Astrocyte (in vitro differentiated cells and primary cell): Measurements from ENCODE around the gene MORC2. TPM values are rescaled to one million over a fixed set of nuclear protein-coding genes. Genes with fewer than 3 reads are reported as not detected.

Experiments used
- DNase-seq: peaks from one replicate; pipeline ENCODE4 v3.0.0-alpha.2; 2010; ENCODE audit warnings: low read depth
- FAIRE-seq: peaks from 2 replicates; lab custom pipeline; 2011; peaks lifted over from hg19 to GRCh38; lab: Jason Lieb, UNC
- H2AFZ ChIP-seq: 2 replicates; pipeline ENCODE4 v1.6.0; 2012; ENCODE audit warnings: low read depth, low read length, inconsistent platforms
- H3K27ac ChIP-seq: 2 replicates; pipeline ENCODE4 v1.5.1; 2011; ENCODE audit warnings: low read depth, low read length, inconsistent platforms
- H3K27me3 ChIP-seq: 2 replicates; pipeline ENCODE4 v1.6.0; 2011; ENCODE audit warnings: low read length, inconsistent platforms; ENCODE audit not compliant: insufficient read depth
- H3K36me3 ChIP-seq: 2 replicates; pipeline ENCODE4 v1.5.1; 2011; ENCODE audit warnings: low read length, inconsistent platforms; ENCODE audit not compliant: insufficient read depth
- H3K4me1 ChIP-seq: 2 replicates; pipeline ENCODE4 v1.5.1; 2011; ENCODE audit warnings: low read length, inconsistent platforms; ENCODE audit not compliant: insufficient read depth
- H3K4me2 ChIP-seq: 2 replicates; pipeline ENCODE4 v1.6.0; 2012; ENCODE audit warnings: low read length, inconsistent platforms
- H3K4me3 ChIP-seq: 2 replicates; pipeline ENCODE4 v1.5.1; 2011; ENCODE audit warnings: low read depth, mild to moderate bottlenecking, low read length, inconsistent platforms; ENCODE audit not compliant: insufficient read depth
- H3K79me2 ChIP-seq: 2 replicates; pipeline ENCODE4 v1.6.0; 2012; ENCODE audit warnings: mild to moderate bottlenecking, low read length, inconsistent platforms; ENCODE audit not compliant: insufficient read depth
- H3K9ac ChIP-seq: 2 replicates; pipeline ENCODE4 v1.6.0; 2012; ENCODE audit warnings: mild to moderate bottlenecking, low read length, inconsistent platforms
- H3K9me3 ChIP-seq: 2 replicates; pipeline ENCODE4 v1.5.1; 2012; ENCODE audit warnings: low read depth, mild to moderate bottlenecking, low read length, inconsistent platforms; ENCODE audit not compliant: insufficient read depth
- H4K20me1 ChIP-seq: 2 replicates; pipeline ENCODE4 v1.6.0; 2012; ENCODE audit warnings: low read length, inconsistent platforms; ENCODE audit not compliant: insufficient read depth
- H3K27ac Mint-ChIP-seq: one replicate; pipeline ENCODE4 v1.8.0; 2021; ENCODE audit warnings: mild to moderate bottlenecking, mixed read lengths; ENCODE audit not compliant: unreplicated experiment
- H3K27me3 Mint-ChIP-seq: one replicate; pipeline ENCODE4 v1.8.0; 2021; ENCODE audit warnings: low read depth, mixed read lengths; ENCODE audit not compliant: unreplicated experiment
- H3K36me3 Mint-ChIP-seq: one replicate; pipeline ENCODE4 v1.8.0; 2021; ENCODE audit warnings: low read depth, mixed read lengths; ENCODE audit not compliant: unreplicated experiment
- H3K4me1 Mint-ChIP-seq: one replicate; pipeline ENCODE4 v1.8.0; 2021; ENCODE audit warnings: low read depth, mixed read lengths; ENCODE audit not compliant: unreplicated experiment
- H3K4me3 Mint-ChIP-seq: one replicate; pipeline ENCODE4 v1.8.0; 2021; ENCODE audit warnings: mild to moderate bottlenecking, moderate library complexity, mixed read lengths; ENCODE audit not compliant: unreplicated experiment
- H3K9me3 Mint-ChIP-seq: one replicate; pipeline ENCODE4 v1.8.0; 2021; ENCODE audit warnings: mild to moderate bottlenecking, mixed read lengths; ENCODE audit not compliant: unreplicated experiment
- EZH2 ChIP-seq: IDR thresholded peaks from 2 replicates; pipeline ENCODE4 v1.6.1; 2012; ENCODE audit warnings: mild to moderate bottlenecking, low read length, inconsistent platforms; ENCODE audit not compliant: insufficient read depth
- total RNA-seq: library from RNA; stranded (reverse); gene quantifications from 2 replicates; pipeline ENCODE4 v1.2.1, GENCODE V29; 2021
- TF ChIP-seq, protein P1 (sequence below): IDR thresholded peaks from 2 replicates; pipeline ENCODE4 v1.5.1; 2011; ENCODE audit warnings: low read depth, mild to moderate bottlenecking, inconsistent platforms, low read length, moderate library complexity; ENCODE audit not compliant: insufficient read depth

The MORC2 gene
- total RNA-seq, 1 donor from 2014 or later: 45.9 TPM

GRCh38 chr22:30906411-30906810, 62.2 kb downstream of the MORC2 start:
- H3K9me3 ChIP-seq: no peaks in the 10 kb centered on the region
- H3K4me3 ChIP-seq: no peak overlapping the region
- H3K27ac ChIP-seq: no peak overlapping the region
- Mint-ChIP-seq H3K4me1 (no peaks in the 10 kb centered on the region), H3K27me3 (no peaks in the 10 kb centered on the region), H3K4me3 (no peak overlapping the region), H3K27ac (no peak overlapping the region), H3K36me3 (peaks cover 27% of the 10 kb centered on the region), H3K9me3 (peaks cover 3% of the 10 kb centered on the region)
- DNase-seq (no peak), FAIRE-seq (no peak)
- H3K9ac ChIP-seq: no peak overlapping the region
- H3K27me3 ChIP-seq: no peaks in the 10 kb centered on the region
- no peaks in the 10 kb centered on the region for H3K79me2 ChIP-seq
- H2AFZ ChIP-seq: no peak overlapping the region
- no peak for TF ChIP-seq EZH2
- TF ChIP-seq, protein P1, sequence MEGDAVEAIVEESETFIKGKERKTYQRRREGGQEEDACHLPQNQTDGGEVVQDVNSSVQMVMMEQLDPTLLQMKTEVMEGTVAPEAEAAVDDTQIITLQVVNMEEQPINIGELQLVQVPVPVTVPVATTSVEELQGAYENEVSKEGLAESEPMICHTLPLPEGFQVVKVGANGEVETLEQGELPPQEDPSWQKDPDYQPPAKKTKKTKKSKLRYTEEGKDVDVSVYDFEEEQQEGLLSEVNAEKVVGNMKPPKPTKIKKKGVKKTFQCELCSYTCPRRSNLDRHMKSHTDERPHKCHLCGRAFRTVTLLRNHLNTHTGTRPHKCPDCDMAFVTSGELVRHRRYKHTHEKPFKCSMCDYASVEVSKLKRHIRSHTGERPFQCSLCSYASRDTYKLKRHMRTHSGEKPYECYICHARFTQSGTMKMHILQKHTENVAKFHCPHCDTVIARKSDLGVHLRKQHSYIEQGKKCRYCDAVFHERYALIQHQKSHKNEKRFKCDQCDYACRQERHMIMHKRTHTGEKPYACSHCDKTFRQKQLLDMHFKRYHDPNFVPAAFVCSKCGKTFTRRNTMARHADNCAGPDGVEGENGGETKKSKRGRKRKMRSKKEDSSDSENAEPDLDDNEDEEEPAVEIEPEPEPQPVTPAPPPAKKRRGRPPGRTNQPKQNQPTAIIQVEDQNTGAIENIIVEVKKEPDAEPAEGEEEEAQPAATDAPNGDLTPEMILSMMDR: no peak
- H3K4me1 ChIP-seq: no peaks in the 10 kb centered on the region
- no peak overlapping the region for H3K4me2 ChIP-seq
- no peaks in the 10 kb centered on the region for H4K20me1 ChIP-seq
- no peaks in the 10 kb centered on the region for H3K36me3 ChIP-seq

DNA sequence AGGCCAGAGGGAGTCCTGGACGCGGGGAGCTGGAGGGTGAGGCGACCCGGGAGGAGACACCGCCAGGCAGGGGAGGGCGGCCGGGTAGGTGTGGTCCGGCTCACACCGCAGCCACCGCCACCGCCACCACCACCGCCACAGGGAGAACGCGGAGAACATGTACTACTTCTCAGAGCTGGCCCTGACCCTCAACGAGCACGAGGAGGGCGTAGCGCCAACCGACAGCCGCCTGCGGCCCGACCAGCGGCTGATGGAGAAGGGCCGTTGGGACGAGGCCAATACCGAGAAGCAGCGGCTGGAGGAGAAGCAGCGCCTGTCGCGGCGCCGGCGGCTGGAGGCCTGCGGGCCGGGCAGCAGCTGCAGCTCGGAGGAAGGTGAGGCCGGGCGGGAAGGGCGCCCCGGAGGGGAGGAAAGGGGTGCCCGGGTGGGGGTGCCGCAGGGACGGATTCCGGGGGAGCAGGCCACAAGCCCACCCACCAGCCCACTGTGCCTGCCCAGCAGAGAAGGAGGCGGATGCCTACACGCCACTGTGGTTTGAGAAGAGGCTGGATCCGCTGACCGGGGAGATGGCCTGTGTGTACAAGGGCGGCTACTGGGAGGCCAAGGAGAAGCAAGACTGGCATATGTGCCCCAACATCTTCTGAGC, 62.8 kb downstream of the MORC2 start:
- H3K4me2 ChIP-seq: no peak overlapping the region
- no peak for FAIRE-seq
- TF ChIP-seq, protein P1: no peak
- TF ChIP-seq EZH2: no peak
- H3K4me1 Mint-ChIP-seq: no peaks in the 10 kb centered on the region
- peaks cover 3% of the 10 kb centered on the region for H3K9me3 Mint-ChIP-seq
- peaks cover 27% of the 10 kb centered on the region for H3K36me3 Mint-ChIP-seq
- H3K79me2 ChIP-seq: no peaks in the 10 kb centered on the region
- no peaks in the 10 kb centered on the region for H3K27me3 Mint-ChIP-seq
- no peaks in the 10 kb centered on the region for H4K20me1 ChIP-seq
- H3K4me3 ChIP-seq: no peak overlapping the region
- H3K4me1 ChIP-seq: no peaks in the 10 kb centered on the region
- no peak for DNase-seq
- no peak overlapping the region for H2AFZ ChIP-seq
- H3K27ac Mint-ChIP-seq: no peak overlapping the region
- H3K9me3 ChIP-seq: no peaks in the 10 kb centered on the region
- no peaks in the 10 kb centered on the region for H3K27me3 ChIP-seq
- H3K9ac ChIP-seq: no peak overlapping the region
- no peaks in the 10 kb centered on the region for H3K36me3 ChIP-seq
- no peak overlapping the region for H3K27ac ChIP-seq
- H3K4me3 Mint-ChIP-seq: no peak overlapping the region

GRCh38 chr22:30903876-30904460, 64.6 kb downstream of the MORC2 start:
- Histone ChIP-seq H3K4me1 (no peaks in the 10 kb centered on the region), H2AFZ (no peak overlapping the region), H3K27ac (no peak overlapping the region), H3K27me3 (no peaks in the 10 kb centered on the region), H3K9me3 (no peaks in the 10 kb centered on the region), H3K79me2 (no peaks in the 10 kb centered on the region), H4K20me1 (no peaks in the 10 kb centered on the region), H3K4me2 (no peak overlapping the region), H3K4me3 (no peak overlapping the region), H3K36me3 (no peaks in the 10 kb centered on the region), H3K9ac (no peak overlapping the region)
- H3K4me3 Mint-ChIP-seq: no peak overlapping the region
- H3K27me3 Mint-ChIP-seq: no peaks in the 10 kb centered on the region
- H3K36me3 Mint-ChIP-seq: peaks cover 24% of the 10 kb centered on the region
- no peak for TF ChIP-seq EZH2
- TF ChIP-seq, protein P1: no peak
- H3K4me1 Mint-ChIP-seq: no peaks in the 10 kb centered on the region
- peaks cover 3% of the 10 kb centered on the region for H3K9me3 Mint-ChIP-seq
- H3K27ac Mint-ChIP-seq: no peak overlapping the region
- no peak for DNase-seq
- FAIRE-seq: no peak
